ENCODE data around the gene MKRN2OS.

MKRN2OS gene

DNA sequence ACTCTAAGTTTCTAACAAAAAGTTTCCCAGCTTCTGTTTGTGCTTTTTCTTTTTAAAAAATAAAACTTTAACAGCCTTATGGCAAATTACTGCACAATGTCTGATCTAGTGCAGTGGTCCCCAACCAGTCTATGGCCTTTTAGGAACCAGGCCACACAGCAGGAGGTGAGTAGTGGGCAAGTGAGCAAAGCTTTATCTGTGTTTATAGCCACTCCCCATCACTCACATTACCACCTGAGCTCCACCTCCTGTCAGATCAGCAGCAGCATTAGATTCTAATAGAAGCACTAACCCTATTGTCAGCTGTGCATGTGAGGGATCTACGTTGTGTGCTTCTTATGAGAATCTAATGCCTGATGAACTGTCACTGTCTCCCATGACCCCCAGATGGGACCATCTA lies 17.2 kb upstream of the MKRN2OS start:
- Histone ChIP-seq H3K36me3 (ENCODE audit: control insufficient read depth, insufficient read depth, low read length) (no peaks in the 10 kb centered on the region), H3K4me3 (replicated peaks; ENCODE audit: low read depth, low read length) (no peak overlapping the region), H3K27me3 (replicated peaks; ENCODE audit: control insufficient read depth, insufficient read depth, low read length) (no peaks in the 10 kb centered on the region)
- TF ChIP-seq, protein P1, sequence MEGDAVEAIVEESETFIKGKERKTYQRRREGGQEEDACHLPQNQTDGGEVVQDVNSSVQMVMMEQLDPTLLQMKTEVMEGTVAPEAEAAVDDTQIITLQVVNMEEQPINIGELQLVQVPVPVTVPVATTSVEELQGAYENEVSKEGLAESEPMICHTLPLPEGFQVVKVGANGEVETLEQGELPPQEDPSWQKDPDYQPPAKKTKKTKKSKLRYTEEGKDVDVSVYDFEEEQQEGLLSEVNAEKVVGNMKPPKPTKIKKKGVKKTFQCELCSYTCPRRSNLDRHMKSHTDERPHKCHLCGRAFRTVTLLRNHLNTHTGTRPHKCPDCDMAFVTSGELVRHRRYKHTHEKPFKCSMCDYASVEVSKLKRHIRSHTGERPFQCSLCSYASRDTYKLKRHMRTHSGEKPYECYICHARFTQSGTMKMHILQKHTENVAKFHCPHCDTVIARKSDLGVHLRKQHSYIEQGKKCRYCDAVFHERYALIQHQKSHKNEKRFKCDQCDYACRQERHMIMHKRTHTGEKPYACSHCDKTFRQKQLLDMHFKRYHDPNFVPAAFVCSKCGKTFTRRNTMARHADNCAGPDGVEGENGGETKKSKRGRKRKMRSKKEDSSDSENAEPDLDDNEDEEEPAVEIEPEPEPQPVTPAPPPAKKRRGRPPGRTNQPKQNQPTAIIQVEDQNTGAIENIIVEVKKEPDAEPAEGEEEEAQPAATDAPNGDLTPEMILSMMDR (IDR thresholded peaks at IDR 0.05; ENCODE audit: insufficient read depth, low read length, poor library complexity, severe bottlenecking) = no peak
- DNase-seq (ENCODE audit: extremely low read depth, insufficient read length) = no peak

DNA sequence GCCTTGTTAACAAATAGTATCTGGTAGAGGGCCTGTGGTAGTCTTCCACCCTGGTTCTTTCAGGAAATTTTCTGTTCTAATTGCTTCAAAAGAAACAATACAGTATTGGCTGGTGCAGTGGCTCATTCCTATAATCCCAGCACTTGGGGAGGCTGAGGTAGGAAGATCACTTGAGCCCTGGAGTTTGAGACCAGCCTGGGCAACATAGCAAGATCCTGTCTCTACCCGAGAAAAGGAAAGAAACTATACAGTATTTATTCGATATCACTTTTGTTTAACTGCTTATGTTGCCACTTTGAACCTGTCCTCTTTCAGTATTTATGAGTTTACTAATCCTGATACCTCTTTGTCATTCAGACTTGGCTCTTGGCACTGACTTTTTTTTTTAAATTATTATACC lies 16.1 kb upstream of the MKRN2OS start:
- TF ChIP-seq, protein P1 (IDR thresholded peaks at IDR 0.05; ENCODE audit: insufficient read depth, low read length, poor library complexity, severe bottlenecking) = no peak
- H3K36me3 ChIP-seq (ENCODE audit: control insufficient read depth, insufficient read depth, low read length) = no peaks in the 10 kb centered on the region
- no peaks in the 10 kb centered on the region for H3K27me3 ChIP-seq (replicated peaks; ENCODE audit: control insufficient read depth, insufficient read depth, low read length)
- no peak overlapping the region for H3K4me3 ChIP-seq (replicated peaks; ENCODE audit: low read depth, low read length)
- DNase-seq (ENCODE audit: extremely low read depth, insufficient read length) = no peak

DNA sequence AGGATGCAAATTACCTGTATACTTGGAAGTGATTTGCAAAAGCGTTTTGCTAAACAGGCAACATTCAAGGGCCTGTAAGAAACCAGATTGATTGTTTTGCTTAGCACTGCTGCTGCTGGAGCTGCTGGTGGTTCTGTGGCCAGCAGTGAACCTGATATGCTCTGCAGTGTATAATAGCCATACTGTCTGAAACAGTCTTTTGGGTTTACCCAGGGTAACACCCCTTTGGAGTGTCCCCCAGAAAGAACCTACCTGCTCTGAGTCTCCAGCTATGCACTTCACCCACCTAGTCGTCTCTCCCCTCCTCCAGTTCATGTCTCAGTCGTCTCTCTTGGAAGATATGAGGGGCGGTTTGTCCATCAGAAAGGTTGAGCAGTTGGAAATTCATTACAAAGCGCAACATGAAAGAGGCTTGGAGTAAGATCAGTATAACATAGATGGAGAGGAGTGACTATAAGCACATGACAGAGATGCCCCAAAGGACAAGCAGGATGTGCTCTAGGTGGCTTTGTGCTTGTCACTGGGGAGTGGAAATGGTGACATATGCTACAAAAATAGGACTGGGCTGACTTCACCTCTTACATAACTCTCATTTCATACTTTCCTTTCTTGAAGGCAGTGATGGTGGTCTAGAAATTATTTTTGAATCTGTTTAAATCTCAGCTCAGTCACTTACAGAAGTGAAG lies 15.3 kb upstream of the MKRN2OS start:
- no peaks in the 10 kb centered on the region for H3K27me3 ChIP-seq (replicated peaks; ENCODE audit: control insufficient read depth, insufficient read depth, low read length)
- DNase-seq (ENCODE audit: extremely low read depth, insufficient read length) = peak; percentile 64
- H3K4me3 ChIP-seq (replicated peaks; ENCODE audit: low read depth, low read length) = peak overlapping the region; percentile 31; the same call in 1 of the 2 replicates
- TF ChIP-seq, protein P1 (IDR thresholded peaks at IDR 0.05; ENCODE audit: insufficient read depth, low read length, poor library complexity, severe bottlenecking) = no peak
- no peaks in the 10 kb centered on the region for H3K36me3 ChIP-seq (ENCODE audit: control insufficient read depth, insufficient read depth, low read length)

DNA sequence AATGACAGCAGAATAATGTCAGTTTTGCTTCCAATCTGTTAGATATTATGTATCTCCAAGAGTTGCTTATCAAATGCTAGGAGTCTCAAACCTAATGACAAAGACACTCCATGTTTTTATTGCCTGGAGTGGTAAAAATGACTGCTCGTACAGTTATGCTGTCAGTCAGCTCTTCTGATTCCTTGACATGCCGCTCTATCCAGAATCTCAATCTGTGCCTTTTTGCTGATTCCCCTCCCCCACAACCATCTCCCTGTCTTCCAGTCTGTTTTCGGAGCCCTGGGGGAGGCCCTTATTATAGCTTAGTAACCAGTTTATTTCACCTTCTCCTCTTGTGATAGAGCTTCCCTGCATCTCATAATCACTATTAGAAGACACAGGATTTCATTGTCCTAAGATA lies 14.2 kb upstream of the MKRN2OS start:
- H3K4me3 ChIP-seq (replicated peaks; ENCODE audit: low read depth, low read length) = no peak overlapping the region
- H3K36me3 ChIP-seq (ENCODE audit: control insufficient read depth, insufficient read depth, low read length) = no peaks in the 10 kb centered on the region
- DNase-seq (ENCODE audit: extremely low read depth, insufficient read length) = no peak
- TF ChIP-seq, protein P1 (IDR thresholded peaks at IDR 0.05; ENCODE audit: insufficient read depth, low read length, poor library complexity, severe bottlenecking) = no peak
- H3K27me3 ChIP-seq (replicated peaks; ENCODE audit: control insufficient read depth, insufficient read depth, low read length) = no peaks in the 10 kb centered on the region

DNA sequence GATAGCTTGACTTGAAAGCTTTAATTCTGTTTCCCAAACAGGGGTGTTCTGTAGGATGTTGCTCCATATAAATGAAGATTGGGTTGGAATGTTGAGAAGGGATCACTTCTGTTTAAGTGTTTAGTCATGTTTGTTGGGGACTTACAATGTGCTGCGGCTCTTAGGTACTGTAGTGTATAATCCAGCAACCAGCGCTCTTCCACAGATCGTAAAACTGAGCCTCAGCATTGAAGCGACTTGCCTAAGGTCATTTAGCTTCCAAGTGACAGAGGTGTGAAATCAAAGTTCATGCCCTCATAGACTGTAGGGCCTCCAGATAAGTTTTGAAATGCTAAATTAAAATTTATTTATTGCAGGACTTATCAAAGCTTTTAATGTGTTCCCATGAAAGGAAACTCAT lies 13.4 kb upstream of the MKRN2OS start:
- Histone ChIP-seq H3K27me3 (replicated peaks; ENCODE audit: control insufficient read depth, insufficient read depth, low read length) (no peaks in the 10 kb centered on the region), H3K36me3 (ENCODE audit: control insufficient read depth, insufficient read depth, low read length) (no peaks in the 10 kb centered on the region), H3K4me3 (replicated peaks; ENCODE audit: low read depth, low read length) (peak overlapping the region; percentile 92)
- DNase-seq (ENCODE audit: extremely low read depth, insufficient read length) = no peak
- TF ChIP-seq, protein P1 (IDR thresholded peaks at IDR 0.05; ENCODE audit: insufficient read depth, low read length, poor library complexity, severe bottlenecking) = no peak
